PC-3 (cell line): Measurements from ENCODE around the gene CLDND1.

Experiments
- CTCF ChIP-seq: fragments of 300-600 bp; sonication (generic); conservative IDR thresholded peaks from 2 replicates; pipeline ENCODE4 v1.5.1; 2017; ENCODE audit warnings: antibody characterized with exemption, low read depth, mild to moderate bottlenecking, low read length
- EZH2 ChIP-seq: fragments of 300-600 bp; sonication (generic); IDR thresholded peaks from one replicate; pipeline ENCODE4 v1.6.1; 2017; ENCODE audit warnings: antibody characterized with exemption, mild to moderate bottlenecking, low read length; ENCODE audit not compliant: unreplicated experiment
- EZH2phosphoT487 ChIP-seq: fragments of 300-600 bp; sonication (generic); IDR thresholded peaks from 2 replicates; pipeline ENCODE4 v1.6.1; 2018; ENCODE audit warnings: mild to moderate bottlenecking, antibody characterized with exemption, low read length, borderline replicate concordance

GRCh38 chr3:98553753-98554152 lies 31.1 kb upstream of the CLDND1 start:
- no peak for TF ChIP-seq EZH2
- TF ChIP-seq CTCF: no peak
- TF ChIP-seq EZH2phosphoT487: no peak
